ENCODE measurements around the gene CD109.
"Not testable (repeated sequence)": the region's sequence is repeated elsewhere in the genome, so short reads cannot be mapped to it uniquely, and the experiment has no call there.

Gene CD109

DNA sequence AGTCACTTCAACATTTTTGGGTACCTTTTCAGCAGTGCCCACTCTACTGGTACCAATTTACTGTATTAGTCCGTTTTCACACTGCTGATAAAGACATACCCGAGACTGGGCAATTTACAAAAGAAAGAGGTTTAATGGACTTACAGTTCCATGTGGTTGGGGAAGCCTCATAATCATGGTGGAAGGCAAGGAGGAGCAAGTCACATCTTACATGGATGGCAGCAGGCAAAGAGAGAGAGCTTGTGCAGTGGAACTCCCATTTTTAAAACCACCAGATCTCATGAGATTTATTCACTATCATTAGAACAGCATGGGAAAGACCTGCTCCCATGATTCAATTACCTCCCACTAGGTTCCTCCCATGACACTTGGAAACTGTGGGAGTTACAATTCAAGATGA, 12.4 kb upstream of the CD109 start:
- DNase-seq: not testable (repeated sequence)

DNA sequence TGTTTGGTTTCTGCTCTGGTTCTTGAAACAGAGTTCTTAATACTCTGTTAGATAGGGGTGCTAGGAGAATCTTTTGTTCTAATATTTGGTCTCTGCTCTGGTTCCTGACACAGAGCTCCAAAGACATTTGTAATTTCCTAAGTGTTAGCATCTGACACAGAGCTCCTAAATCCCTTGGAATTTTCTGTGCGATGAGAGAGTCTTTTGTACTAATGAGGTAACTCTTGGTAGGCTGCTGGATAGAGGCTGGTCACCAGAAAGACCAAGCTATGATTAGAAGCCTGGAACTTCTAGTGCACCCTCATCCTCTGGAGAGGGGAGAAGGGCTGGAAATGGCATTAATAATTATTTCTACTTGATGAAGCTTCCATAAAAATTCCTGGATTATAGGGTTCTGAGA, 7.7 kb upstream of the CD109 start:
- no peak for DNase-seq

DNA sequence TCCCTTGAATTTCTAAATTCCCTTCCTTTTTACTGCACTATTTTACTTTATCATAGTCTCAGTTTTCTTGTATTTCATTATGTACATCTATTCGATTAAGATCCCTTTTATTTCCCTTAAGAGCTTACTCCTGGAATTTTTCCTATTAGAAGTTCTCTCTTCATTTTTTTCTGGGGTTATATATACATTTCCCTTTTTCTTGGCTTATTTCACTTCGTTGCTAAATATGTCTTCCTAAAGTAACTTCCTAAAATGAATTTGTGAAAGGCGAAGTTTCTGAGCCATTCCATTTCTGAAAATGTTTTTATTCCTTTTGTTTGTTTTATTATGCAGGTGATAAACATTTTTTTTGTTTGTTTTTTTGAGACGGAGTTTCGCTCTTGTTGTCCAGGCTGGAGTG, 5.9 kb upstream of the CD109 start:
- DNase-seq: no peak

DNA sequence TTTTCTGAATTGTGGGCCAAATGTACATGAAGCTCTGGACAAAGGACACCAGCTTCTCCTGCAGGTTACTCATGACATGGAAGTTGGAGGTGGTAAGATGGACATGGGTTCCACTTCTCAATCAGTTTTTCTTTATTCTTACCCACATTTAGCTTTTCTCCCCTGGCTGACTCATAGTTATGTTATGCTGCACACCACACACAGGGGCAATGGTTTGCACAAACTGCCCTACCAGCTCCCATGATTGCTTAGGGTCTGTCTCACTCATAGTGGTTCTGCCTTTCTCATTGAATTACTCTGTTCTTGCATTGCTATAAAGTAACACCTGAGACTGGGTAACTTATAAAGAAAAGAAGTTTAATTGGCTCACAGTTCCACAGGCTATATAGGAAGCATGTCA, 4.5 kb upstream of the CD109 start:
- DNase-seq: no peak

- DNase-seq: no peak
Measured at GRCh38 chr6:73694711-73695411, 1.1 kb upstream of the CD109 start.

DNA sequence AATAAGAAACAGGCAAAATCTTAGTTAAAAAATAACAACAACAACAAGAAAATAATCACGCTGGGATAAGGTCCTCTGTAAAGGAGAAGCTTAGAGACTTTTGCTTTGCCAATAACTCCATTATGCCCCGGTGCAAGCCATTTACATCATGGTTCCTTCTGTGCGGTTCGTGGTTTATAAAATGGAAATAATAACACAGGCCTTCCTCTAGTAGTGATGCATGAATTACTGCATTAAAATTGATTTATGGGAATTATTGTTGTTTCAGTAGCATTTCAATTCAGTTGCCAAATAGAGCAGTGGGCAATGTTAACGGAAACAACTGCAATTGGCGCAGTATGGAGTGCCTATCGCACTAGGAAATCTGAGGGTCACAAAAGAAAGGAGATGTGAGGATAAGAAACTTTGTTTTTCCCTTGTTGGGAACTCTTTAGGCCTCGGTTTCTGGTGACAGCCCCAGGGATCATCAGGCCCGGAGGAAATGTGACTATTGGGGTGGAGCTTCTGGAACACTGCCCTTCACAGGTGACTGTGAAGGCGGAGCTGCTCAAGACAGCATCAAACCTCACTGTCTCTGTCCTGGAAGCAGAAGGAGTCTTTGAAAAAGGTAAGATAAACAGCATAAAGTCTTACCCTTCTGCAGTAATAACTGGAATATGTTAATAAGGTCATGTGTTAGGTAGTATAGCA, 1.1 kb downstream of the CD109 start:
- DNase-seq: no peak

- DNase-seq: no peak
Measured at GRCh38 chr6:73699676-73700459, 3.9 kb downstream of the CD109 start.

GRCh38 chr6:73702444-73702843, 6.4 kb downstream of the CD109 start:
- no peak for DNase-seq

DNA sequence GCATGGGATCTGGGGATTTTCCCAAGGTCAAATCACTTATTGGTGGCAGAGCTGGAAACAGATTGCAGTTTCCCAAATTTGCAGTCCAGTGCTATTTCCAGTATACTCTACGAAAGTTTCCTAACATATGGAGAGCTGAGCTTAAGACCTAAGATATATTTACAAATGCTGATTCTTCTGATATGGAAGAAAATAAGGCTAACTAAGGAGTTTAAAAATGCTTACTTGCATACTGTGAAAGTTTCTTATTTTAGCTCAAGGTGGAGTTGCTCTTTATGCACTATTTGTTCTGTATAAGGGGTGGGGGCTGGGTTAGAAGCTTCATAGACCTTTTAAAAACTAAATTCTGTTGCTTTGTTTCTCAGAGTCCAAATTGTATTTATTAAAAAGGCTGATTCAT, 7.5 kb downstream of the CD109 start:
- DNase-seq: no peak

- DNase-seq: no peak
Measured at GRCh38 chr6:73704260-73704659, 8.3 kb downstream of the CD109 start.

DNA sequence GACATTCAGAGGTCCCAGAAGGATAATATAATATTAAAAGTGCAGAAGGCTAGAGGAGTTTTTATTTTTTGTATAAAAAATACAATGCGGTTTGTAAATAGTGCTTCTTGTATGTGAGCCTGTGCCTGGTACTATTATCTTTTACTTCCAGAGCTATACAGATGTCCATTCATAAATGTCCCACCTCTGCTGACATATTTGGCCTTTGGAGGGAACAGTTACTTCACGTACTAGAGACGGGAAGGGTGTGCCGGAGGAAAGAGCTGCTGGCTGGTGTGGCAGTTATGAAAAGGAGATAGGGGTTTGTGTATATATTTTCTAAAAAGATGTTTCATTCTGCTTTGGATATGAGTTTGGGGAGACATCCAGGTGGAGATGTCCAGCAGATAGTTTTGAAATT, 8.8 kb downstream of the CD109 start:
- no peak for DNase-seq

DNA sequence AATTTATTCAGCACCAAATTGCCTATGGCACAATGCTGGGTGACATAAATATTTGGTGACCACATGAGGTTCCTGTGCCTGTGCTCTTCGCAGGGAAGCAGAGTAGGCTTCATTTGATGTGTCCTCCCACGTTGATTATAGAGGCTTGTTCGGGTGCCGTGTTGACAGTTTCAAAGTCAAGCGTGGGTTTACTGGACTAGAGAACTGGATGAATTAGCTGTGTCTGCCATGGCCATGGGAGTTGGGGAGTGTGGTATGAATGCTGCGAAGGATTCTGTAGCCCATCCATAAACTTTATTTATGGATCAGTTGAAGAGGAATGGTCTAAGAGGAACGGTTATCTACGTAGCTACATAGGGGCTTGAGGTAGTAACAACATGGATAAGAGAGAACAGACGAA, 11.0 kb downstream of the CD109 start:
- no peak for DNase-seq

DNA sequence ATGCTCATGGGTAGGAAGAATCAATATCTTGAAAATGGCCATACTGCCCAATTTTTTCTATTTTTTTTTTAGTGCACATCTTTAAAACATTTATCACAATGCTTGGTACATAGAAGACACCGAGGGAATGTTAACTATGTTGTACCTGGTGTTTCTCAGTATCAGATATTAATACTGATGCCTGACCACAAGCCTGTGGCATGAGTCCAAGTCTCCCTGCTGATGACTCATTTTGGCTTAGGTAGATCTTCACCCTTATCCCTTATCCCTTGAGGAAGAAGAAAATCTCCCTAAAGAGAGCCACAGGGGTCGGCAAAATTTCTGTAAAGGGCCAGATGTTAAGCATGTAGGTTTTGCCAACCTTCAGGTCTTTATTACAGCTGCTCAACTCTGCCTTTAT, 14.5 kb downstream of the CD109 start:
- DNase-seq: no peak

GRCh38 chr6:73710948-73711347, 14.9 kb downstream of the CD109 start:
- DNase-seq: no peak

- no peak for DNase-seq
Measured at GRCh38 chr6:73712535-73713173, 16.7 kb downstream of the CD109 start.

DNA sequence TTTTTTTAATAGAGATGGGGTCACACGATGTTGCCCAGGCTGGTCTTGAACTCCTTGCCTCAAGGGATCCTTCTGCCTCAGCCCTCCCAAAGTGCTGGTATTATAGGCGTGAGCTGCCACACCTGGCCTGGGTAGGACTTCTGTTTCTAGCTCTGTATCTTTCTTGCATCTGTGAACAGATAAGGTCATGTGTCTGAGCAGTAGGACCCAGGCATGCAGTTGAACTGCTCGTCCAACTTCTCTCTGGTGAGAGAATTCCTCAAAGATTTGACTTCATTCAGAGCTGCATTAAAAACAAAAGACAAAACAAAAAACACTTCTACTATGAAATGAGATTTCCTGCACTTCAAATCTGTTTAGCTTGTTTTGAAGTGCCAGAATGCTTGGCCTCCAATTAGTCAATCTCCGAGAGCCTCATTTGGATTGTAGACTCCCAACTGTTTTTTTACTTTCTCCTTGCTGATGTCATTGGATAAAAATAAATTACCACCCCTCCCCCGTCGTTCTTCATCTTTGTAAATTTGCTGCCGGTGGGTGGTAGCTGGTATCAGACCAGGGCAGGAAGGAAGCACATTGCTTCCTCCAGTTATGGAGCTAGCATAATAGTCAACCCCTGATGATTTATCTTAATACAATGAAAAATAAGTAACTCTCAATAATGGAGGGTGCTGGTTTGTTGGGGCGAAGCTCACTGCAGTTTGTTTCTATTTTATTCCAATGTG, 17.6 kb downstream of the CD109 start:
- no peak for DNase-seq

DNA sequence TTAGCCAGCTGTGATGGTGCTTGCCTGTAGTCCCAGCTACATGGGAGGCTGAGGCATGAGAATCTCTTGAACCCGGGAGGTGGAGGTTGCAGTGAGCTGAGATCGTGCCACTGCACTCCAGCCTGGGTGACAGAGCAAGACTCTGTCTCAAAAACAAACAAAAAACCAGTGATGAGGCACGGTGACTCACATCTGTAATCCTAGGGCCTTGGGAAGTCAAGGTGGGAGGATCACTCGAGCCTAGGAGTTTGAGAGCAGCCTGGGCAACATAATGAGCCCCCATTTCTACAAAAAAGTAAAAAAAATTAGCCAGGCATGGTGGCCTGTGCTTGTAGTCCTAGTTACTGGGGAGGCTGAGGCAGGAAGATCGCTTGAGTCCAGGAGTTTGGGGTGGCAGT, 19.1 kb downstream of the CD109 start:
- DNase-seq: not testable (repeated sequence)

- no peak for DNase-seq
Measured at GRCh38 chr6:73719046-73719445, 23.0 kb downstream of the CD109 start.

DNA sequence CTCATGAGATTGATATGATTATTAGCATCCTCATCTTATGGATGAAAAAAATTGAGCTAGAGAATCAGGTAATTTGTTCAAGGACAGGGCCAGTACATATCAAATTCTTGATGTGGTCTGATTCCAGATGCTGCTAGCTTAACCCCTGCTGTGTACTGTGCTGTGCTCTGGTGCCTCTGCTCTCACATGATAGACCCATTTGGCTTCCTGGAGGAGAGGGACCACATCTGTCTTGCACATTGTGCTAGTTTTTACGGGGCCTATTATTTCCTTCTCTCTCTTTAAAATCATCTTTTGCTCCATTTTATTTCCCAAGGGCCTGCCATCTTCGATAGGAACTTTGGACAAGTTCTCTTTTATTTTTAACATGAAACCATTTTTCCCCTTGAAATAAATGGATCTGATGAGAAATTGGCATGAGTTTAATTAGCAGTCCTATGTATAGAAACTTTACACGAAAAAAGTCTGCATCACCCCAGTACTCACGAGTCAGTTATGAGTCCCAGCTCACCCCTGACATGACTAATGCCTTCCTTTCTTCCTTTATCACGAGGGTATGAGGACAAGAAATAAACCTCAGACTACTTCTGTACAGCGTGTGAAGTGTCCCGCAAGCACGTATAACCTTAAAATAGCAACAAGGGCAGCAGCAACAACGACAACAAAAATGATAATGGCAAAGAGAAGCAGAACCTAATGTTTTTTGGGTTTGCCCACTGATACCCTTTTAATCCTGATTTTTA, 26.5 kb downstream of the CD109 start:
- DNase-seq: no peak

DNA sequence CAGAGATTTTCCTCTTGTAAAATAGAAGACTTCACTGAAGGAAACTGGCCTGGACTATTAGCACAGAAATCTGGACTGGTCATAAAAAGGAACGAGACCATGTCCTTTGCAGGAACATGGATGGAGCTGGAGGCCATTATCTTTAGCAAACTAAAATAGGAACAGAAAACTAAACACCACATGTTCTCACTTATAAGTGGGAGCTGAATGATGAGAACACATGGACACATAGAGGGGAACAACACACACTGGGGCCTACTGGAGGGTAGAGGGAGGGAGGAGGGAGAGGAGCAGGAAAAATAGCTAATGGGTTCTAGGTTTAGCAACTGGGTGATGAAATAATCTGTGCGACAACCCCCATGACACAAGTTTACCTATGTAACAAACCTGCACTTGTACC, 27.5 kb downstream of the CD109 start:
- DNase-seq: not testable (repeated sequence)

- DNase-seq: no peak
Measured at GRCh38 chr6:73724389-73724788, 28.4 kb downstream of the CD109 start.

GRCh38 chr6:73725192-73725591, 29.2 kb downstream of the CD109 start:
- not testable (repeated sequence) for DNase-seq

Data from right kidney (tissue), 1 donor.